ENCODE measurements around the gene SELENOO.
A peak's percentile ranks its signal among the peaks of the same experiment; 100 is the strongest.
"Not testable (repeated sequence)": the region's sequence is repeated elsewhere in the genome, so short reads cannot be mapped to it uniquely, and the experiment has no call there.

Gene SELENOO

DNA sequence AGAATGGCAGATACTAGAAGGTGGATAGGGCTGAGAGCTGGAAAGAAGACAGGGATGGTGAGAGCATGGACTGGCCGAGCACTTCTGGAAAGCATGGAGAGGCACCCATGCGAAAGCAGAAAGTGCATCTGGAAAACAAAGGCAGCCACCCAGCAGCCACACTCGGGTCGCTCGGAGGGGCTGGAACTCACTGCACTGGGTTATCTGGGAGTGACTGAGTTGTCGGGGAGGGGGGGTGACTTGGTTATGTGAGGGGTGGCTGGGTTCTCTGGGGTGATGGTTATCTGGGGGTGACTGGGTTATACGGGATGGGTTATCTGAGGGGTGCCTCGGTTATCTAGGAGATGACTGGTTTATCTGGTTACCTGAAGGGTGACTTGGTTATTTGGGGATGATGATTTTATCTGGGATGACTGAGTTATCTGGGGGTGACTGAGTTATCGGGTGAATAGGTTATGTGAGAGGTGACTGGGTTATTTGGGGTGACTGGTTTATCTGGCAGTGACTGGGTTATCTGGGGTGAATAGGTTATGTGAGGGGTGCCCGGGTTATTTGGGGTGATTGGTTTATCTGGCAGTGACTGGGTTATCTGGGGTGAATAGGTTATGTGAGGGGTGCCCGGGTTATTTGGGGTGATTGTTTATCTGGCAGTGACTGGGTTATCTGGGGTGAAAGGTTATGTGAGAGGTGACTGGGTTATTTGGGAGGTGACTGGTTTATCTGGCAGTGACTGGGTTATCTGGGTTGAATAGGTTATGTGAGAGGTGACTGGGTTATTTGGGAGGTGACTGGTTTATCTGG lies 32.9 kb upstream of the SELENOO start:
- Histone ChIP-seq H3K36me3 (ENCODE audit: control insufficient read depth, low read length) (no peaks in the 10 kb centered on the region), H4K20me1 (ENCODE audit: control insufficient read depth, insufficient read depth, low read depth, low read length) (no peaks in the 10 kb centered on the region), H3K4me1 (ENCODE audit: control insufficient read depth, low read length) (peaks cover 7% of the 10 kb centered on the region), H3K27ac (ENCODE audit: low read depth, low read length) (no peak overlapping the region), H3K4me2 (ENCODE audit: low read length) (no peak overlapping the region), H3K9me3 (ENCODE audit: control insufficient read depth, insufficient read depth, low read length) (no peaks in the 10 kb centered on the region; the same call in 1 of the 2 replicates), H3K27me3 (ENCODE audit: control insufficient read depth, low read length) (peaks cover 19% of the 10 kb centered on the region), H3F3A (ENCODE audit: control insufficient read depth, insufficient read depth) (no peaks in the 10 kb centered on the region), H3K79me2 (ENCODE audit: control insufficient read depth, low read length) (no peaks in the 10 kb centered on the region), H3K9me2 (replicated peaks; ENCODE audit: control insufficient read depth, low read length) (no peaks in the 10 kb centered on the region), H3K4me3 (ENCODE audit: low read length) (no peak overlapping the region)
- TF ChIP-seq, protein P1, sequence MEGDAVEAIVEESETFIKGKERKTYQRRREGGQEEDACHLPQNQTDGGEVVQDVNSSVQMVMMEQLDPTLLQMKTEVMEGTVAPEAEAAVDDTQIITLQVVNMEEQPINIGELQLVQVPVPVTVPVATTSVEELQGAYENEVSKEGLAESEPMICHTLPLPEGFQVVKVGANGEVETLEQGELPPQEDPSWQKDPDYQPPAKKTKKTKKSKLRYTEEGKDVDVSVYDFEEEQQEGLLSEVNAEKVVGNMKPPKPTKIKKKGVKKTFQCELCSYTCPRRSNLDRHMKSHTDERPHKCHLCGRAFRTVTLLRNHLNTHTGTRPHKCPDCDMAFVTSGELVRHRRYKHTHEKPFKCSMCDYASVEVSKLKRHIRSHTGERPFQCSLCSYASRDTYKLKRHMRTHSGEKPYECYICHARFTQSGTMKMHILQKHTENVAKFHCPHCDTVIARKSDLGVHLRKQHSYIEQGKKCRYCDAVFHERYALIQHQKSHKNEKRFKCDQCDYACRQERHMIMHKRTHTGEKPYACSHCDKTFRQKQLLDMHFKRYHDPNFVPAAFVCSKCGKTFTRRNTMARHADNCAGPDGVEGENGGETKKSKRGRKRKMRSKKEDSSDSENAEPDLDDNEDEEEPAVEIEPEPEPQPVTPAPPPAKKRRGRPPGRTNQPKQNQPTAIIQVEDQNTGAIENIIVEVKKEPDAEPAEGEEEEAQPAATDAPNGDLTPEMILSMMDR (IDR thresholded peaks at IDR 0.05; ENCODE audit: low read depth, low read length, poor library complexity, severe bottlenecking) = no peak
- no peak for TF ChIP-seq EZH2phosphoT487 (IDR thresholded peaks at IDR 0.05; ENCODE audit: borderline replicate concordance, low read length)

DNA sequence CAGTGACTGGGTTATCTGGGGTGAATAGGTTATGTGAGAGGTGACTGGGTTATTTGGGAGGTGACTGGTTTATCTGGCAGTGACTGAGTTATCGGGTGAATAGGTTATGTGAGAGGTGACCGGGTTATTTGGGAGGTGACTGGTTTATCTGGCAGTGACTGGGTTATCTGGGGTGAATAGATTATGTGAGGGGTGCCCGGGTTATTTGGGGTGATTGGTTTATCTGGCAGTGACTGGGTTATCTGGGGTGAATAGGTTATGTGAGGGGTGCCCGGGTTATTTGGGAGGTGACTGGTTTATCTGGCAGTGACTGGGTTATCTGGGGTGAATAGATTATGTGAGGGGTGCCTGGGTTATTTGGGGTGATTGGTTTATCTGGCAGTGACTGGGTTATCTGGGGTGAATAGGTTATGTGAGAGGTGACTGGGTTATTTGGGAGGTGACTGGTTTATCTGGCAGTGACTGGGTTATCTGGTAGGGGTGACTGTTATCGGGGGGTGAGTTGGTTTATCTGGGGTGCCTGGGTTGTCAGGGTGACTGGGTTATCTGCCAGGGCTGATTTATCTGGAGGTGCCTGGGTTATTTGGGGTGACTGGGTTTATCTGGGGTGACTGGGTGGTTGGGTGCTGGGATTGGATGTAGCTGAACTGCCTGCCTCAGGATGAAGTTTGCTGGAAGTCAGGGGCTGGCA lies 32.2 kb upstream of the SELENOO start:
- H3K4me1 ChIP-seq (ENCODE audit: control insufficient read depth, low read length); H3K4me3 ChIP-seq (ENCODE audit: low read length); H3K27ac ChIP-seq (ENCODE audit: low read depth, low read length); H3K9me2 ChIP-seq (replicated peaks; ENCODE audit: control insufficient read depth, low read length); H3K9me3 ChIP-seq (ENCODE audit: control insufficient read depth, insufficient read depth, low read length); H3K36me3 ChIP-seq (ENCODE audit: control insufficient read depth, low read length); H3K4me2 ChIP-seq (ENCODE audit: low read length); H4K20me1 ChIP-seq (ENCODE audit: control insufficient read depth, insufficient read depth, low read depth, low read length); H3F3A ChIP-seq (ENCODE audit: control insufficient read depth, insufficient read depth); H3K79me2 ChIP-seq (ENCODE audit: control insufficient read depth, low read length): not testable (repeated sequence)
- H3K27me3 ChIP-seq (ENCODE audit: control insufficient read depth, low read length) = peaks cover 19% of the 10 kb centered on the region

DNA sequence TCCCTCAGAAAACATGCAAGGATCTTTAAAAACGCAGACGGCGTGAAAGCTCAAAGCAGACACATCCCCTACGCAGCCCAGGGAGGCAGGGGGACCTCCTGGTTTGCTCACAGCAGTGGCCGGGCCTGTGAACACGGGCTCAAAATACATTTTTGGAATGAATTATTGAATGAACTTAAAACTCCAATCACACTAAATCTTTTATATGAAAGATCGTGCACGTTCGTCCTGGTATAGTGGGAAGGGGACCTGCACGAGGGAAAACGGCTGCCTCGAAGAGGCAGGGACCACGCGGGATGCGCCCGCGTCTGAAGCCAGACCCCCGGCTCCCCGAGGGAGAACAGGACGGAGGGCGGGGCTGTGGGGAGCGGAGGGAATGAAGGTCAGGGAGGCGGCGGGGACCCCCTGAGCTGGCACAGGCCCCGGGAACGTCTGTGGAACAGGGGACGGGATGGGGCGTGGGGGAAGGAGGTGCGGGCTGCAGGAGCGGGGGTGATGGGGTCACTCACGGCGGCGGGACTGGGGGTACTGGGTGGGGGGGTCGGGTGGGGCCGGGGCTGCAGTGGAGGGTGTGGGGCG lies 31.5 kb upstream of the SELENOO start:
- Histone ChIP-seq H3K27me3 (ENCODE audit: control insufficient read depth, low read length) (peaks cover 19% of the 10 kb centered on the region), H3K27ac (ENCODE audit: low read depth, low read length) (no peak overlapping the region), H3K4me1 (ENCODE audit: control insufficient read depth, low read length) (peaks cover 14% of the 10 kb centered on the region), H4K20me1 (ENCODE audit: control insufficient read depth, insufficient read depth, low read depth, low read length) (no peaks in the 10 kb centered on the region), H3K4me2 (ENCODE audit: low read length) (no peak overlapping the region), H3K9me3 (ENCODE audit: control insufficient read depth, insufficient read depth, low read length) (no peaks in the 10 kb centered on the region; the same call in 1 of the 2 replicates), H3K9me2 (replicated peaks; ENCODE audit: control insufficient read depth, low read length) (no peaks in the 10 kb centered on the region), H3K79me2 (ENCODE audit: control insufficient read depth, low read length) (no peaks in the 10 kb centered on the region), H3K4me3 (ENCODE audit: low read length) (no peak overlapping the region), H3F3A (ENCODE audit: control insufficient read depth, insufficient read depth) (peaks cover 3% of the 10 kb centered on the region; the same call in 1 of the 2 replicates), H3K36me3 (ENCODE audit: control insufficient read depth, low read length) (no peaks in the 10 kb centered on the region)
- TF ChIP-seq EZH2phosphoT487 (IDR thresholded peaks at IDR 0.05; ENCODE audit: borderline replicate concordance, low read length) = peak; percentile 75; the same call in 1 of the 2 replicates
- TF ChIP-seq, protein P1 (IDR thresholded peaks at IDR 0.05; ENCODE audit: low read depth, low read length, poor library complexity, severe bottlenecking) = no peak
